ENCODE results near the gene TP73.

The TP73 gene

DNA sequence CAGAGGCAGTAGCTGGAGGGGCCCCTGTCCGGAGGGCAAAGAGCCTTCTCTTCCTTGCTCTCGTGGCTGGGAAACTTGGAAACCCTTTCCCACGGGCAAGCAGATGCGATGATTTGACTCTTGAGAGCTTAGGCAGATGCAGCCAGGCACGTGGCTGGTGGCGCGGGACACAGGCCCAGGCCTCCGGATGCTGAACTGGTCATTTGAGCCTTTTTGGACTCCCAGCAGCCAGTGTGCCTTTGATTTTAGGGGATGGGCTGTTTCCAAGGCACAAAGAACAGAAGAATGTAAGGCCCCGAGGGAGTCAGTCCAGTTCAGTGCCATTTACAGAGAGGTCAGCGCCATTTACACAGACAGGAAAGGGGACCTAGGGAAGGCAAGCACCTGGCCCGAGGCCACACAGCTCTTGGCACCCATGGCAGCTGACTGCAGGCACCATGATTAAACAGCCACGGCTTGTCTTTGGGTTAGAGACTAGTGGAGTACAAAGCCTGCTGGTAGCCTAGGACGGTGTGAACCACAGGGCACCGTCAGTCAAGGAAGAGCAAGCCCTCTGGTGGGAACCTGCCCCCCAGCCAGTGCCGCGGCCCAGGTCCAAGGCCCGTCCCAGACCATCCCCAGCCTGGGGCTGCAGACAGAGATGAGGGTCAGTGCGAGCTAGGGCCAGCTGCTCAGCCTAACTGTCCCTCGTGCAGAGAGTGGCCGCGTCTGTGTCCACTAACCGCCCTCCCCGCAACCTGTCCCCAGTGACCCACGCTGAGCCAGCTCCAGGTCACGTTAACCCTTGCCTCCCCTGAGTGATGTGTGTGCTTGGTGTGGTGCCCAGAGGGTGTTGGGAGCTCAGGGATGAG lies 79.5 kb downstream of the TP73 start:
- DNase-seq: no peak

DNA sequence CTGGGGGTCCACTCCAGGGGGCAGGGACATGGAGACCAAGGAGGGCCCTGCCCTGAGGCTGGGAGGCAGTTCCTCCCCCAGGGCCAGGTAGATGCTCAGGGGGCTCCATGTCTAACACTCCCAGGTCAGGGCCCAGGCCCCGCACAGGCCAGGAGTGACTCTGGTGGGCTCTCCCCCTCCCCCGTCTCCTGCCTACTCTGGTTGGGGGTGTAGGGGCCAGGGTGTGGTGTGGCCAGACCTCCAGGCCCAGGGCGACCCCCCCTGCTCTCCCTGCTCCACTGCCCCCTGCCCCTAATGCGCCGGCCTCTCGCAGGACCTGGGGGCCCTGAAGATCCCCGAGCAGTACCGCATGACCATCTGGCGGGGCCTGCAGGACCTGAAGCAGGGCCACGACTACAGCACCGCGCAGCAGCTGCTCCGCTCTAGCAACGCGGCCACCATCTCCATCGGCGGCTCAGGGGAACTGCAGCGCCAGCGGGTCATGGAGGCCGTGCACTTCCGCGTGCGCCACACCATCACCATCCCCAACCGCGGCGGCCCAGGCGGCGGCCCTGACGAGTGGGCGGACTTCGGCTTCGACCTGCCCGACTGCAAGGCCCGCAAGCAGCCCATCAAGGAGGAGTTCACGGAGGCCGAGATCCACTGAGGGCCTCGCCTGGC lies 80.2 kb downstream of the TP73 start:
- DNase-seq: no peak

DNA sequence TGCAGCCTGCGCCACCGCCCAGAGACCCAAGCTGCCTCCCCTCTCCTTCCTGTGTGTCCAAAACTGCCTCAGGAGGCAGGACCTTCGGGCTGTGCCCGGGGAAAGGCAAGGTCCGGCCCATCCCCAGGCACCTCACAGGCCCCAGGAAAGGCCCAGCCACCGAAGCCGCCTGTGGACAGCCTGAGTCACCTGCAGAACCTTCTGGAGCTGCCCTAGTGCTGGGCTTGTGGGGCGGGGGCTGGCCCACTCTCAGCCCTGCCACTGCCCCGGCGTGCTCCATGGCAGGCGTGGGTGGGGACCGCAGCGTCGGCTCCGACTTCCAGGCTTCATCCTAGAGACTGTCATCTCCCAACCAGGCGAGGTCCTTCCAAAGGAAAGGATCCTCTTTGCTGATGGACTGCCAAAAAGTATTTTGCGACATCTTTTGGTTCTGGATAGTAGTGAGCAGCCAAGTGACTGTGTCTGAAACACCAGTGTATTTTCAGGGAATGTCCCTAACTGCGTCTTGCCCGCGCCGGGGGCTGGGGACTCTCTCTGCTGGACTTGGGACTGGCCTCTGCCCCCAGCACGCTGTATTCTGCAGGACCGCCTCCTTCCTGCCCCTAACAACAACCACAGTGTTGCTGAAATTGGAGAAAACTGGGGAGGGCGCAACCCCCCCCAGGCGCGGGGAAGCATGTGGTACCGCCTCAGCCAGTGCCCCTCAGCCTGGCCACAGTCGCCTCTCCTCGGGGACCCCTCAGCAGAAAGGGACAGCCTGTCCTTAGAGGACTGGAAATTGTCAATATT lies 81.0 kb downstream of the TP73 start:
- DNase-seq: no peak

DNA sequence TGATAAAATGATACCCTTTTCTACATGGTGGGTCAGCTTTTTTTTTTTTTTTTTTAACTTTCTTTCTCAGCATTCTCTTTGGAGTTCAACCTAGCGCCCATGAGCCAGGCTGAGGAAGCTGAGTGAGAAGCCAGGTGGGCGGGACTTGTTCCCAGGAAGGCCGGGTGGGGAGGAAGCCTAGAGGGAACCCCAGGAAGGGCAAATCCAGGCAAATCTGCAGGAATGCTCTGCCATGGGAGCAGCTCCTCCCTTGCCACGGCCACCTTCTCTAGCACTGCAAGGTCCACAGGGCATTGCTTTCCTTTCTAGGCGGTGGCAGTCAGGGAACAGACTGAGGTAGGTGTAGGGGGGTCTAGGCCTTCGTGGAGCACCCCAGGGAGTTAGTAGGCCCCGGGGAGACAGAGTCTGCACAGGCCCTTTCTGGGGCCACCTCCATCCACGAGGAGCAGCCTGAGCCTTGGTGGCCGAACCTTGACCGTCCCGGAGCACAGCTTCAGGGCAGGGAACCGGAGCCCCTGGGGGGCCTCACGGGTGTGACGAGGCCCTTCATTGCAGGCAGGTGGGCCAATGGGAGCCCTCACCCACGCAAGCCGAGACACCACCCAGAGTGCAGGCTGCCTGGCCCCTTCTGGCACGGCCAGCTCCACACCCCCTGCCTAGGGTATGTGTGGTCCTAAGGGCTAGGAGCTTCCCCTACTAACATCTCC lies 81.7 kb downstream of the TP73 start:
- no peak for DNase-seq

DNA sequence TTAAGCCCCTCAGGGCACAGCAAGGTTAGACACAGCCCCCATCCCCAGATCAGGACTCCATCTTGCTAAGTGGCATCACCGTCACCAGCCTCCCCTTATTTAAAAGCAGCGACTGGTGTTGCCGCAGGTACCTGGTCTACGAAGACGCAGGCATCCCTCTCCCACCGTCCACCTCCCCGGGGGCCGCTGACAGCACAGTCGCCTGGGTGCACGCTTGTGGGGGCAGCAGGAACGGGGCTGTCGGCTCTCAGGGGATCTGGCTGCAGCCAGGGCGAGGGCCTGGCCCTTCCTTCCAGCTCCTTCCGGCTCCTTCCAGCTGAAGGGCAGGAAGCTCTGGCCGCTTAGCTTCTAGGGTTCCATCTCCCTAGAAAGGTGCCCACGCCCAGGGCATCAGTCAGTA lies 82.3 kb downstream of the TP73 start:
- no peak for DNase-seq

DNA sequence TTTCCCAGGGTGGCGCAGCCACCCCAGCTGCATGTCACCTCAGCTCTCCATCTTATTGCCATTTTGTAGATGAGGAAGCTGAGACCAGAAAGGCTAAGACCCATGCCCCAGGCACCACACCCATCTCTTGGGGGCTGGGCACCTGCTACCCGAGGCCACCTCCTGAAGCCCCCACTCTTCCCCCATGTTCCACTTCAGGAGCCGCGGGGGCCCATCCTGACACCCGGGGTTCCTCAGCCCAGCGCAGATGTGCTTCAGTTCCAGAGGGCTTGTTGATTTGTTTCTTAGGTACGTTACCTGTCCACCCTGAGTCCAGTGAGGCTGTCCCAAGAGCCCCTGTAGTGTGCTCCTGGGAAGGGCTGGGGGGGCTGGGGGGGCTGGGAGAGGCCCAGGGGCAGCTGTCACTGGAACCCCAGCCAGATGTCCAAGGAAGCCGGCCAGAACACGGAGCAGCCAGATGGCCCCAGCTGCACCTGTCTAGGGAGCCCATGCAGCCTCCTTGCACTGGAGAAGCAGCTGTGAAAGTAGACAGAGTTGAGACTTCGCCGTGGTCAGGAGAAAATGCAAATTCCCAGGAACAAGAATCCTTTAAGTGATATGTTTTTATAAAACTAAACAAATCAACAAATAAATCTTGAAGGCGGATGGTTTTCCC lies 82.8 kb downstream of the TP73 start:
- no peak for DNase-seq

DNA sequence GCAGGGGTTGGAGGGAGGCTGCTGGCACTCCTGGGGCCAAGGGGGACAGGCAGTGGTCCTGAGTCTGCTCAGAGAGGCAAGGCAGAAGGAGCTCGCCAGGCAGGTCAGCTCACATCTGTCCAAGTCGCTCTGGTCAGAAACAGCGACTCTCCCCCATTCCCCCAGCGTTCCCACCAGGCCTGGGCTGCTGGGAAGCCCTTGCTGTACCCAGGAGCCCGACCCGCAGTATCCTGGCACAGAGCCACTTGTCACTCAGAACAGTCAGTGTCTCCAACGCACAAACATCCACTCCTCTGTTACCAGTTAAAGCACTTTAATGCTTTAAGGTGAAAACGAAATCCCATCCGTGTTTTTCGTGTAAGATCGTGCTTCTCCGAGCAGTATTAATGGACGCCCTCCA lies 83.4 kb downstream of the TP73 start:
- no peak for DNase-seq

DNA sequence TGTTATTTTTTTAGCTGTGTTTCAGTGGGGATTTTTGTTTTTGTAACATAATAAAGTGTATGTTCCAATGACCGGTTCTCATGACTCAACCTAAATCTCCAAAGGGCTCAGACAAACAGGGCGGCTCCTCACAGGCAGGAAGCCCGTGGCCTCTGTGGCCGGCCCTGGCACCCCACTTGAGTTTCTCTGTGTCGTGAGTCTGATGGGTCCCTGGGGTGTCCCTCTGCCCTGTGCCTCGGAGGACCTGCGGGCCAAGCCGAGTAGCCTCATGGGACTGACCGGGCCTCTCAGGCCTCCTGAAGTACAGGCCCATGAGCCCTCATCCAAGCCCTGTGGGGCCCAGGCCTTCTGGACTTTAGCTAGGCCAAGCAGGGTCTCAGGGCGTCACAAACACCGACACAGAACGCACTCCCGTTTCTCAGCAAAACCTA lies 83.8 kb downstream of the TP73 start:
- no peak for DNase-seq

DNA sequence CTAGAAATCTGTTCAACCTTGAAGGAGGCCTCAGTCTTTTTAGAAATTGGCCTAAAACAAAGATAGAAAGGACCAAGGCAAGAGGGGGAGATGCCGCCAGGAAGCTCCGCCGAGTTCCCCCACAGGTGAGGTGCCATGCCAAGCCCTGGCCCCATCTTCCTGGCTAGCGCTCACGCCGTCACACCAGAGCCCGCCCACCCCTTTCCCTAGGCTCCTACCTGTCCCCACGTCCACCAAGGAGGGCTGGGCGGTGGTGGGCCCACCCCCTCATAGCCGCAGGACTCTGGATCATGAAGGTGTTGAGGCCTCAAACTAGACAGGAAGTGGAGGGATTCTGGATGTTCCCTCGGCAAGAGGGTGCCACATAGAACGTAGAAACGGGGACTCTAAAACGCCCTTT lies 84.4 kb downstream of the TP73 start:
- DNase-seq: no peak

DNA sequence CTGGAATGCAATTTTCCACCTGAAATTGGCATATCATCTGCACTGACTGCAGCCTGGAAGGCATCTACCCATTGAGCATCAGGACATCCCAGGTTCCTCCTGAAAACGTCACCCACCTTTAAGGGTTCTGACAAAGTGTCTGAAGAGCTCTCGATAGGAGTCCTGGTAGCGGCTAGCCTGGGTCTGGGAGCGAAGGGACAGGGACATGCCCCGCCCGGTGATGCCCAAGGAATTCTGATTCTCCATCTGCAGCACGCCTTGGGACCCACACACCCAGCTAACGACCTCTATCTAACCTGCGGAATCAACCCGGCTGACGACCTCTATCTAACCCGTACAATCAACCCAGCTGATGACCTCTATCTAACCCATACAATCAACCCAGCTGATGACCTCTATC lies 86.6 kb downstream of the TP73 start:
- DNase-seq: no peak

DNA sequence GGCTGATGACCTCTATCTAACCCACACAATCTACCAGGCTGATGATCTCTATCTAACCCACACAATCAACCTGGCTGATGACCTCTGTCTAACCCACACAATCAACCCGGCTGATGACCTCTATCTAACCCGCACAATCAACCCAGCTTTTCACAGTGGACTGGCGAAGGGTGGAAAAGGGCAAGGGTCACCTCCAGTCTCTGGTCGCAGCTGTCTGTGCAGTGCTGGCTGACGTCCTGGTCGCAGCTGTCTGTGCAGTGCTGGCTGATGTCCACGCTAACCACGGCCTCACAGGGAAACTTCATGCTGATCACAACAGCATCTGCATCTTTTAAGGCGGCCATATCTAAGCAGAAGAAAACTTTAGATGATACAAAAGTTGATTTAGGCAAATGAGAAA lies 87.7 kb downstream of the TP73 start:
- DNase-seq: no peak

DNA sequence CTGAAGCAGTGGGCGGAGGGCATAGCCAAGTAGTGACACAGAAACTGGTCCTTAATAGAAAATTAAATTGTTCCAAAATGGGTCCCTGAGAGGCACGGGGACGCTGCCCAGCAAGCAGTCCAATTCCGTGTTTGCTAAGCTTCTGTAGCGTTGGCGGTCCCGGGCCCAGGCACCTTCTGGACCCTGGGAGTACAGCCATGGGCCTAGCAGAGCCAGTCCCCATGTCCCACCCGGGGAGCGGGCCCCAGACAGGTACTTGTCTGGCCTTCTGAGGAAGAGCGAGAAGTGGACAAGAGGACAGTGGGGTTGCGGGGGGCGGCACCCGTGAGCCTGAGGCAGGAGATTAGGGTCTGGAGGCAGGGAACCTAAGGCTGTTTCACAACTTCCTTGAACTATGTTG lies 88.4 kb downstream of the TP73 start:
- no peak for DNase-seq

DNA sequence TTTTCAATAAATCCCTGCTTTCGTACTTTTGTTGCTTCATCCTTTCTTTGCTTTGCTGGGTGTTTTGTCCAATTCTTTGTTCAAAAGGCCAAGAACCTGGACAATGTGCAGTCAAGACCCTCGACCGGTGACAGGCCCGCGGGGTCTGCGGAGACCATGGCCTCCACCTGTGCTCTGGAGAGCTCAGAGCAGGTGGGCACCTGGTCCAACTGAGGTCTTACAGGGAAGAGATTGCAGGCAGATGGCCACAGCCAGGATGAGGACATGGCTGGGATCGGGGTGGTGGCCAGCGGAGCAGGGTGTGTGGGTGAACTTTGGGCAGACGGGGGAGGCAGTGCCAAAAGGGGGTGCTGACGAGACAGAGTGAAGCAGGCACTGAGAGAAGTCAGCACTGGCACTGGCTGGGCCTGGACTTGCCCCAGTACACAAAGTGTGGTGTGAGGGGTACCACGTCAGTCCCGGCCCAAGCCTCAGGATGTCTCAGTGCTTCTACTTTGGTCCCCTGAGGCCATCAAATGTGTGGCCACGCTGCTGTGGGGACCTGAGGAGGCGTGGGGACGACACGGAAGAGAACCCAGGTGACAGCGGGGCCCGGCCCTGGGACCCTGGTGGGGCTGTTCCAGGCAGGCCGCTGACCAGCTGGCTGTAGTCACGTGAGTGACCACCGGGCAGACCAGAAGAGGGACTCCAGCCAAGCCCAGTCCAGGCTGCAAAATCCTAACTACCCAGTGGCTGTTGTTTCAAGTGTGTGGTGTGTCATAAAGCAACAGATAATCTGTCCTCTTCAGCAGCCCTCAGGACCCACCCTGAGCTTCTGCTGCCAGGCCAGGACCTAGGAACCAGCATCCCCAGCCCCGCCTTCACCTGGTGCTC lies 89.5 kb downstream of the TP73 start:
- no peak for DNase-seq

DNA sequence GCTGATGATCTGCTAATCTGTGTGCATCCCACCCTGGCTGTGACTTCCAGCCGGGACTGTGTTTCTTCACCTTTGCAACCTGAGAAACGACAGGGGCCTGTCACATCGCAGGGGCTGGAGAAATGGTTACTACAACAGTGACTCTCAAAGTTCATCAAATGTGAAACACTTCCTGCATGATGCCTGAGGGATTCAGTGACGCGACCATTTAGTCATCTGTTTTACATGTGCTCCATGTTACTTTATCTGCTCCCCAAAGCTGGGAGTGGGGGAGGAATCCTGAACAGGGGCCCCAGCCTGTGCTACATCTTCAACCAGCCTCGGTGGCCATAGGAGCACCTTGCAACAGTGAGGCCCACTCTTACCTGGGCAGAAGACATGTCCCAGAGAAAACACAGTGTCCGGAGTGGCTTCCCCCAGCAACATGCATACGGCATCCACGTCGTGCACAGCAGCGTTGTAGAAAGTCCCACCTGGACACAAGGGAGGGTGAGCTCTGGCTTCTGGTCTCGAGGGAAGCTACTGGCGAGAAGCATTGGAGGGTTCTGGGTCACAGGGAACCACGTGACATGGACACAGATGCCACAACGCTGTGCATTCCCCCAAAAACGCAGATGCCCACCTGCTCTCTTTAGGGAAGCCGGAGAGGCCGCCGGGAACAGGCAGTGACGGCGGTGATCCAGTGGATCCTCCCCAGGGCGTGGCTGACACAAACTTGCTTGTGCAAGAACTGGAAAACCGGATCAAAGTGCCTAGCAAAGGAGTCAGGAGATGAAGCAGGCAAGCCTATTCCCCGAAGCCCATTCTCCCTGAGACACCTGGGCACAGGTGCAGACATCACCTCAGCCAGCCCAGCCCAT lies 90.4 kb downstream of the TP73 start:
- no peak for DNase-seq

DNA sequence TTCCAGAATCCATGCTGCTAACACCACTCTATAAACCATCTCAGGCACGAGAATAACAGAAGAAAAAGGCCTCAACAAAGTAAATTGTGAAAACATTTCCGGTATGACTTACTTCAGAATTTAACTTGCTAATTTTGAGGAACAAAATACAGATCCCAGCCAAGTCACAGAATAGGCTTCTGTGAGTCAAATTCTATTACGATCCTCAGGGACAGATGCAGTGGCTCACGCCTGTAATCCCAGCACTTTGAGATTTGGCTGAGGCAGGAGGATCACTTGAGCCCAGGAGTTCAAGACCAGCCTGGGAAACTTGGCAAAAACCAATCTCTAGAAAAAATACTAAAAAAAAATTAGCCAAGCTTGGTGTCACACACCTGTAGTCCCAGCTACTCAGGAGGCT lies 91.1 kb downstream of the TP73 start:
- no peak for DNase-seq

DNA sequence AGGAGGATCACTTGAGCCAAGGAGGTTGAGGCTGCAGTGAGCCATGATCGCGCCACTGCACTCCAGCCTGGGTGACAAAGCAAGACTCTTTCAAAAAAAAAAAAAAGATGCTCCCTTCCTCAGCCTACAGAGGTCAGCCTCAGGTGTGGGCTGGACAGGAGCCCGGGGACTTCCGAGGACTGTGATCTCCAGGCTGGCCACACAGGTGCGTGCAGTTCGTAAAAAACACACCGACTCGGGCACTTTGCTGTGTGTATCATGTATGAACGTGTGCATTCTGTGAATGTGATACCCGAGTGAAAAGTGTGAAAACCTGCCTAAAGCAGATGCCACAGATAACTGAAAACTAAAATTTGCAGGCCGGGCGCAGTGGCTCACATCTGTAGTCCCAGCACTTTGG lies 91.5 kb downstream of the TP73 start:
- DNase-seq: no peak

DNA sequence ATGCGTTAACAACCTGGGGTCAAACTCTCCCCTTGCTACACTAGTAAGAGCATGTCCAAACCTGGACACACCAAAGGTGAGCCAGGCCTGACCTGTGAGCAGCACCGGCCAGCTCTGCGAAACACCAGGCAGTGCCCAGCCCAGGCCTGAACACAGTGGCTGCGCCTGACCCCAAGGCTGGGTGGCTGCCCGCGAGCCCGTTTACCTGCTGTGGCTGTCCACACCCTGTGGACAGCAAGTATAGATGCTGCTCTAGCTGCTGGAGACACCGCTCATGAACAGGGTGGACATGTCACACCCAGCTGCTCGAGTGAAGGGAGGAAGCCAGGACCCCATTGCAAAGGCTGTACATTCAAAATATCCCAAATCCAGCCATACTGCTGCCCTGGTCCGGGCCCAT lies 92.3 kb downstream of the TP73 start:
- DNase-seq: no peak

DNA sequence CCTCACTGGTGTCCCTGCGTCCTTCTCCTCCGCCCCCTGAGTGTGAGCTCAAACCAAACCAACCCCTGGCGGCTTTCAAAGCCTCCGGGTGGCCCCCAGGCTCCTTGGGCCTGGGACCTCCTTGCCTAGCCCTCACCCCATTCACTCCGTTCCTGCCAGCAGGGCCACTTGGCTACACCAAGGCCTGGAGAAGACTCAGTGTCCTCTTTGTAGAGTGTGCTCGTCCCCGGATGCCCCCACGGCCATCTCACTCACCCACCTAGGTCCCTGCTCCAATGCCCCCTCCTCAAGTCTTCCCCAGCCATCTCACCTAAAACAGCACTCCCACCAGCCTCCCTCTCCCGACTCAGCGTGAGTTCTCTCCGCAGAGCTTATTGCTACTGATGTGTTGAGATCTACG lies 92.8 kb downstream of the TP73 start:
- no peak for DNase-seq

DNA sequence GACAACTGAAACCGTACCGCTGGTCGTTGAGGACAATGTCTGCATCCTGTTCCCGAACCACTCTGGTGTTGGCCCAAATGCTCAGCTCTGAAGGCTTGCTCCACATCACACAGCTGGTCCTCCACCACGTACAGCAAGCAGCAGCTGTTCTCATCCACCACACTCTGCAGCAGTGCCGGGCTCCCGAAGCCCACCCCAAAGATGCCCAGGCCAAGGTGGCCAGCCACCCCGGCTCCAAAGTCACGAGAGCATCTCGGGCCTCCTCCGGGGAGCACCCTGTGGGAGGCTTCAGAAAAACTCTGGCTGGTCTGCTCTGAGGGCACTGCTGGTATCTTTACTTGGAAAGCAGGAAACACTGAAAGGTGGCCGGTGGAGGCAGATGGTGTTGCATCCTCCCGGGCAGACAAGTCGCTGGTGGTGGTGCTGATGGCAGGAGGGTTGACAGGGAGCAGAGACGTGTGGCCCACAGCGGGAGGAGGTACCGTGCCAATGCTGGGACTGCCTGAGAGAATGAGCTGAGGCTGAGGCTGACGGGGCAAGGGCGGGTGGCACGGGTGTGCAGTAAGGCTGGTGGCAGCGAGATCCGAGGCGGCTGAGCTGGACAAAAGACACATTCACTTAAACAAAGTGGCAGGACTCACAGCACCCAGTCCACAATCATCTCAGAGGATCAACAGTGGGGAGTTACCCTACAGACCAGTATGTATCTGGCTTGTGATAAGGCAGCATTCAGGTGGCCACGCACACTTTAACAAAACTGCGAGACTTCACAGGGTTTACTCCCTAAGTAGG lies 93.5 kb downstream of the TP73 start:
- no peak for DNase-seq

DNA sequence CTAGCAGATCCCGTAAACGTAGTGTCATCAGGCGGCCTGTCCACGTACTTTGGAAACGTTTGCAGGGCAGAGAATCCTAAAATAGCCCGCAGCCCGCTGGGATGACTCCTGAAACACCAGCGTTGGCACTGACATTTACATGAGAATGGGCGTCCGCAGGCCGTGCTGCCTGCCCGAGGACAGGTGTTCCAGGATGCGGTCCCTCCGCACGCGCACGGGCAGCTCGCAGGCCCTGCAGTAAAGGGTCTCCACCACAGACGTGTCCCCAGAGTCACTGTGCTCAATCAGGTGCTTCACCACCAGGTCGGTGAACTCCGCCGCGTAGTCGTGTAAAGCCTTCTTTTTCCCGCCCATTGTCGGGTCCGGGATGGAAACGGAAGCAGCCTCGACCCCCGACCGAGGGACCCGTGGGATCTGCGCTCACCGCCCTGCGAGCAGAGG lies 94.1 kb downstream of the TP73 start:
- no peak for DNase-seq

Data from activated T-cell treated with anti-CD3 and anti-CD28 coated beads for 4 hours (primary cell).